MM.1S (cell line): ENCODE measurements around the gene GRK2.

ENCODE experiments used
- DNase-seq: peaks from one replicate; pipeline ENCODE4 v3.0.0-alpha.2; 2015
- H2AFZ ChIP-seq: fragments of 300-600 bp; sonication (generic); 2 replicates; pipeline ENCODE4 v1.6.0; 2016; ENCODE audit warnings: antibody characterized with exemption, low read length
- H3F3A ChIP-seq: fragments of 300-600 bp; sonication (generic); 2 replicates; pipeline ENCODE4 v1.6.1; 2016; ENCODE audit warnings: mild to moderate bottlenecking, antibody characterized with exemption, low read length, moderate library complexity, mixed read lengths; ENCODE audit not compliant: insufficient read depth
- H3K27ac ChIP-seq: fragments of 300-600 bp; sonication (generic); 2 replicates; pipeline ENCODE4 v1.5.1; 2016; ENCODE audit warnings: mild to moderate bottlenecking, low read length
- H3K27me3 ChIP-seq: fragments of 300-600 bp; sonication (generic); replicated peaks from 2 replicates; pipeline ENCODE4 v1.6.0; 2016; ENCODE audit warnings: low read length; ENCODE audit not compliant: insufficient read depth
- H3K36me3 ChIP-seq: fragments of 300-600 bp; sonication (generic); replicated peaks from 2 replicates; pipeline ENCODE4 v1.6.1; 2016; ENCODE audit warnings: mild to moderate bottlenecking, low read length, mixed read lengths; ENCODE audit not compliant: insufficient read depth
- H3K4me1 ChIP-seq: fragments of 300-600 bp; sonication (generic); 2 replicates; pipeline ENCODE4 v1.6.1; 2016; ENCODE audit warnings: low read length, mixed read lengths
- H3K4me2 ChIP-seq: fragments of 300-600 bp; sonication (generic); 2 replicates; pipeline ENCODE4 v1.6.0; 2016; ENCODE audit warnings: low read depth, low read length
- H3K4me3 ChIP-seq: fragments of 300-600 bp; sonication (generic); 2 replicates; pipeline ENCODE4 v1.5.1; 2016; ENCODE audit warnings: low read length, mixed read lengths
- H3K79me2 ChIP-seq: fragments of 300-600 bp; sonication (generic); 2 replicates; pipeline ENCODE4 v1.6.1; 2016; ENCODE audit warnings: mixed run types, low read length, mixed read lengths
- H3K9ac ChIP-seq: fragments of 300-600 bp; sonication (generic); 2 replicates; pipeline ENCODE4 v1.6.1; 2016; ENCODE audit warnings: low read length, mixed read lengths
- H3K9me2 ChIP-seq: fragments of 300-600 bp; sonication (generic); replicated peaks from 2 replicates; pipeline ENCODE4 v1.6.1; 2016; ENCODE audit warnings: mild to moderate bottlenecking, low read length, mixed read lengths; ENCODE audit not compliant: insufficient read depth
- H3K9me3 ChIP-seq: fragments of 300-600 bp; sonication (generic); replicated peaks from 2 replicates; pipeline ENCODE4 v1.6.1; 2016; ENCODE audit warnings: mild to moderate bottlenecking, low read length, mixed read lengths; ENCODE audit not compliant: insufficient read depth
- H4K20me1 ChIP-seq: fragments of 300-600 bp; sonication (generic); 2 replicates; pipeline ENCODE4 v1.6.1; 2016; ENCODE audit warnings: mild to moderate bottlenecking, low read length, moderate library complexity, mixed read lengths; ENCODE audit not compliant: insufficient read depth
- EZH2 ChIP-seq: fragments of 300-600 bp; sonication (generic); optimal IDR thresholded peaks from 2 replicates; pipeline ENCODE3; 2017; ENCODE audit warnings: low read depth, mild to moderate bottlenecking, antibody characterized with exemption, low read length, mixed read lengths
- EZH2phosphoT487 ChIP-seq: fragments of 300-600 bp; sonication (generic); IDR thresholded peaks from 2 replicates; pipeline ENCODE4 v1.6.1; 2018; ENCODE audit warnings: antibody characterized with exemption, low read length
- TF ChIP-seq, protein P1 (sequence below): fragments of 300-600 bp; sonication (generic); IDR thresholded peaks from 2 replicates; pipeline ENCODE4 v1.5.1; 2016; ENCODE audit warnings: antibody characterized with exemption, low read length, mixed read lengths

The GRK2 gene

GRCh38 chr11:67245046-67245445 lies 21.2 kb upstream of the GRK2 start:
- H4K20me1 ChIP-seq, result peaks cover 40% of the 10 kb centered on the region
- peaks cover 97% of the 10 kb centered on the region for H3K79me2 ChIP-seq
- peaks cover 11% of the 10 kb centered on the region; the same call in 1 of the 2 replicates for H3K4me1 ChIP-seq

DNA sequence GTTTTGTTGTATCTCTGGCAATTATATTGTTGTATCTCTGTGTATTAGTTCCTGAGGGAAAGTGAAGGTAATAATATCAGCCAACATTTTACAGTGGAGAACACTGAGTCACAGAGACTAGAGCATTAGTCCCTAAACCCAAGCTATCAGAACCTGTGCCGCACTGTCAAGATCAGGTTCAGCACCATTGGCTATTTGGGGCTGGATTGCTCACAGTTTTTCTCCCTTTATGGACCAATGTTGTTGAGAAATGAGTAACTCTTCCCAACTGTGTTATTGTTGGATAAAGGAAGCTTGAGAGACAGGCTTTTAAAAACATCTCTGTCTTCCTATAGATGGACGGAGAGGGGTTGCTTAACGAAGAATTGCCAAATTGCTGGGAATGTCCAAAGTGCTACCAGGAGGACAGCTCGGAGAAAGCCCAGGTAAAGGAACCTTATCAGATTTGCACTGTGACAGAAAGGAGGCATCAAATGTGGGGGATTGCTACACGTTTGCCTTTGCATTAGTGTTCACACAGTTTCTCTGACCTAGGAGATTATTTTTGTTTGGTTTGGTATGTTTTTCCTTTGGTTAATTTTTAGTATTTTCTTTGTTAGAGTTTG lies 18.2 kb upstream of the GRK2 start:
- no peak for DNase-seq
- H3K27me3 ChIP-seq, result no peaks in the 10 kb centered on the region
- no peaks in the 10 kb centered on the region for H3K9me3 ChIP-seq
- no peaks in the 10 kb centered on the region for H3K9me2 ChIP-seq
- no peak overlapping the region for H3K4me3 ChIP-seq
- H4K20me1 ChIP-seq, result peaks cover 26% of the 10 kb centered on the region
- H3K27ac ChIP-seq, result no peak overlapping the region
- TF ChIP-seq EZH2, result no peak
- TF ChIP-seq, protein P1, sequence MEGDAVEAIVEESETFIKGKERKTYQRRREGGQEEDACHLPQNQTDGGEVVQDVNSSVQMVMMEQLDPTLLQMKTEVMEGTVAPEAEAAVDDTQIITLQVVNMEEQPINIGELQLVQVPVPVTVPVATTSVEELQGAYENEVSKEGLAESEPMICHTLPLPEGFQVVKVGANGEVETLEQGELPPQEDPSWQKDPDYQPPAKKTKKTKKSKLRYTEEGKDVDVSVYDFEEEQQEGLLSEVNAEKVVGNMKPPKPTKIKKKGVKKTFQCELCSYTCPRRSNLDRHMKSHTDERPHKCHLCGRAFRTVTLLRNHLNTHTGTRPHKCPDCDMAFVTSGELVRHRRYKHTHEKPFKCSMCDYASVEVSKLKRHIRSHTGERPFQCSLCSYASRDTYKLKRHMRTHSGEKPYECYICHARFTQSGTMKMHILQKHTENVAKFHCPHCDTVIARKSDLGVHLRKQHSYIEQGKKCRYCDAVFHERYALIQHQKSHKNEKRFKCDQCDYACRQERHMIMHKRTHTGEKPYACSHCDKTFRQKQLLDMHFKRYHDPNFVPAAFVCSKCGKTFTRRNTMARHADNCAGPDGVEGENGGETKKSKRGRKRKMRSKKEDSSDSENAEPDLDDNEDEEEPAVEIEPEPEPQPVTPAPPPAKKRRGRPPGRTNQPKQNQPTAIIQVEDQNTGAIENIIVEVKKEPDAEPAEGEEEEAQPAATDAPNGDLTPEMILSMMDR, result no peak
- TF ChIP-seq EZH2phosphoT487, result no peak
- H2AFZ ChIP-seq, result no peak overlapping the region
- peaks cover 90% of the 10 kb centered on the region for H3K79me2 ChIP-seq
- peaks cover 3% of the 10 kb centered on the region; the same call in 1 of the 2 replicates for H3K4me1 ChIP-seq
- H3K4me2 ChIP-seq, result no peak overlapping the region
- H3K9ac ChIP-seq, result no peak overlapping the region
- H3K36me3 ChIP-seq, result peaks cover 66% of the 10 kb centered on the region
- H3F3A ChIP-seq, result peaks cover 17% of the 10 kb centered on the region; the same call in 1 of the 2 replicates

More at GRCh38 chr11:67245046-67245445, 21.2 kb upstream of the GRK2 start:
- Histone ChIP-seq H3K4me2 (no peak overlapping the region), H3K9ac (no peak overlapping the region), H3F3A (peaks cover 19% of the 10 kb centered on the region), H3K27ac (no peak overlapping the region), H3K9me3 (no peaks in the 10 kb centered on the region), H3K36me3 (peaks cover 48% of the 10 kb centered on the region), H3K9me2 (no peaks in the 10 kb centered on the region), H2AFZ (no peak overlapping the region), H3K27me3 (no peaks in the 10 kb centered on the region), H3K4me3 (no peak overlapping the region)
- no peak for DNase-seq
- TF ChIP-seq EZH2, result no peak

- Histone ChIP-seq H3F3A (peaks cover 21% of the 10 kb centered on the region), H3K79me2 (peaks cover 89% of the 10 kb centered on the region), H4K20me1 (peaks cover 22% of the 10 kb centered on the region), H3K4me3 (no peak overlapping the region), H3K4me1 (no peaks in the 10 kb centered on the region), H3K36me3 (peaks cover 66% of the 10 kb centered on the region), H2AFZ (no peak overlapping the region), H3K9ac (no peak overlapping the region), H3K27ac (no peak overlapping the region), H3K9me2 (no peaks in the 10 kb centered on the region), H3K9me3 (no peaks in the 10 kb centered on the region), H3K27me3 (no peaks in the 10 kb centered on the region), H3K4me2 (no peak overlapping the region)
- DNase-seq, result no peak
- TF ChIP-seq EZH2 (no peak), EZH2phosphoT487 (no peak)
- TF ChIP-seq, protein P1, result no peak
These were observed 17.6 kb upstream of the GRK2 start for GRCh38 chr11:67248653-67249052.
